GM12864 (cell line): ENCODE results near the gene PTRH2.
A peak's percentile ranks its signal among the peaks of the same experiment; 100 is the strongest.
"Not testable (repeated sequence)": the region's sequence is repeated elsewhere in the genome, so short reads cannot be mapped to it uniquely, and the experiment has no call there.

Experiments used
- DNase-seq: peaks from one replicate; pipeline ENCODE4 v3.0.0-alpha.2; 2011; ENCODE audit warnings: low read depth
- H3K4me3 ChIP-seq: 2 replicates; pipeline ENCODE4 v1.5.1; 2011; ENCODE audit warnings: mild to moderate bottlenecking, low read depth, low read length, control low read depth
- CTCF ChIP-seq: IDR thresholded peaks from 2 replicates; pipeline ENCODE4 v1.5.1; 2011; ENCODE audit warnings: low read depth, mild to moderate bottlenecking, moderate library complexity, low read length, control low read depth, inconsistent platforms; ENCODE audit errors: missing control alignments

Gene PTRH2

GRCh38 chr17:59707149-59707970 lies at the start of gene PTRH2, which contains the start of gene VMP1:
Gene PTRH2 (minus strand): TSS chr17:59707430. CDS start chr17:59697978, 9,452 bp downstream.
Gene VMP1 (plus strand): TSS chr17:59707654. CDS start chr17:59731447, 23,793 bp downstream.
- no peak for TF ChIP-seq CTCF
- peak; percentile 98 for DNase-seq
- H3K4me3 ChIP-seq, result peak within 1 kb of the TSS; percentile 88

- DNase-seq, result no peak
- H3K4me3 ChIP-seq, result no peak overlapping the region
- TF ChIP-seq CTCF, result no peak
Measured at GRCh38 chr17:59756236-59756818, 49.1 kb upstream of the PTRH2 start.

DNA sequence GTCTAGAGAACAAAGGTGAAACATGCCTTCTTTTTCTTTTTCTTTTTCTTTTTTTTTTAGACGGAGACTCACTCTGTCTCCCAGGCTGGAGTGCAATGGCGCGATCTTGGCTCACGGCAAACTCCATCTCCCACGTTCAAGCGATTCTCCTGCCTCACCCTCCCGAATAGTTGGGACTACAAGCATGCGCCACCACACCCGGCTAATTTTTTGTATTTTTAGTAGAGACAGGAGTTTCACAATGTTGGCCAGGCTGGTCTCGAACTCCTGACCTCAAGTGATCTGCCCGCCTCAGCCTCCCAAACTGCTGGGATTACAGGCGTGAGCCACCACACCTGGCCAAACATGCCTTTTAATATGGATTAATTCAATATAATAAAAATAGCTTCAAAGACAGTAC lies 47.8 kb upstream of the PTRH2 start:
- not testable (repeated sequence) for DNase-seq, H3K4me3 ChIP-seq

- no peak for TF ChIP-seq CTCF
- DNase-seq, result no peak
- H3K4me3 ChIP-seq, result no peak overlapping the region
Measured at GRCh38 chr17:59754552-59754951, 47.3 kb upstream of the PTRH2 start.

GRCh38 chr17:59753522-59754467 lies 46.6 kb upstream of the PTRH2 start:
- DNase-seq, result peak; percentile 73
- peak; percentile 50 for TF ChIP-seq CTCF
- no peak overlapping the region for H3K4me3 ChIP-seq

DNA sequence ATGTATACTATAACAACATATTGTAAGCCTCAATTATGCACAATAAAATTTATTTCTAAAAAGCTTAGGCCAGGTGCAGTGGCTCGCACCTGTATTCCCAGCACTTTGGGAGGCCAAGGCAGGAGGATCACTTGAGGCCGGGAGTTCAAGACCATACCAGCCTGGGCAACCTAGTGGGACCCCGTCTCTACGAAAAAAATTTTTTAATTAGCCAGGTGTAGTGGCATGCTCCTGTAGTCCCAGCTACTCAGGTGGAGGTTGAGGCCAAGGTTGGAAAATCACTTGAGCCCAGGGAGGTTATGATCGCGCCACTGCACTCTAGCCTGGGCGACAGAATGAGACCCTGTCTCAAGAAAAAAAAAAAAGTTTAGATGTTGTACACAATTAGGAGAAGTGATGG lies 45.7 kb upstream of the PTRH2 start:
- TF ChIP-seq CTCF, result no peak

DNA sequence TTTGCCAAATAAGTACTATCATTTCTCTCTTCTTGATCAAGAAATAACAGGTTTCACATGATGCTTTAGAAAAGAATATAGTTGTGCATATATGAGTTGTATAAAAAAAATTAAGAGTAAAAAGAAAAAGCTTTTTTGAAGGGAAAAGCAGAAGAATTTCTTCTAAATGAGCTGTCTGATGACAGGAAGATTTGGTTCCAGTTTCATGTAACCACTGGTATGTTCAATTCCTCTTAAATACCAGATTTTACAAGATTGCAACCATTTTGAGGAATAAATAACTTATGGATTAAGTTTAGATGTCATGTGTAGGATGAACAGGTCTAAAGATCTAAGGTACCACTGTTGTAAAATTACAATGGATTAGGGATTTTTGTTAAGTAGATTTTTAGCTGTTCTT lies 45.2 kb upstream of the PTRH2 start:
- no peak for DNase-seq
- no peak for TF ChIP-seq CTCF
- no peak overlapping the region for H3K4me3 ChIP-seq

More for the DNA sequence above, 45.7 kb upstream of the PTRH2 start:
- no peak for DNase-seq
- H3K4me3 ChIP-seq, result no peak overlapping the region
